HG03025 (cell line): ENCODE data around the gene GABRA5.

Source experiments
- ATAC-seq: cut with Tn5 transposase; IDR thresholded peaks from one replicate; pipeline ENCODE4 v1.9.1; 2021; ENCODE audit warnings: mild to moderate bottlenecking, moderate library complexity; ENCODE audit not compliant: unreplicated experiment, low FRiP score

GABRA5 gene

DNA sequence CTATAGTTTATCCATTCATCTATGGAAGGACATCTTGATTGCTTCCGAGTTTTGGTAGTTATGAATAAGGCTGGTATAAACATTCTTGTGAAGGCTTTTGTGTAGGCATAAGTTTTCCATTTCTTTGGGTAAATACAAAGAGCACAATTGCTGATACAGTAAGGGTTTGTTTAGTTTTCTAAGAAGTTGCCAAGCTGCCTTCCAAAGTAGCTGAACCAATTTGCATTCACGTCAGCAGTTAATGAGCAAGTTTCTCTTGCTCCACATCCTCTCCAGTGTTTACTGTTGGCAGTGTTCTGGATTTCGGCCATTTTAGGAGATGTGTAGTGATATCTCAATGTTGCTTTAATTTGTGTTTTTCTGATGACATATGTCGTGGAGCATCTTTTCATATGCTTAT lies 34.2 kb downstream of the GABRA5 start:
- no peak for ATAC-seq

GRCh38 chr15:26910715-26911114 lies 43.9 kb downstream of the GABRA5 start:
- no peak for ATAC-seq

GRCh38 chr15:26921433-26921832 lies 54.6 kb downstream of the GABRA5 start:
- ATAC-seq: no peak

DNA sequence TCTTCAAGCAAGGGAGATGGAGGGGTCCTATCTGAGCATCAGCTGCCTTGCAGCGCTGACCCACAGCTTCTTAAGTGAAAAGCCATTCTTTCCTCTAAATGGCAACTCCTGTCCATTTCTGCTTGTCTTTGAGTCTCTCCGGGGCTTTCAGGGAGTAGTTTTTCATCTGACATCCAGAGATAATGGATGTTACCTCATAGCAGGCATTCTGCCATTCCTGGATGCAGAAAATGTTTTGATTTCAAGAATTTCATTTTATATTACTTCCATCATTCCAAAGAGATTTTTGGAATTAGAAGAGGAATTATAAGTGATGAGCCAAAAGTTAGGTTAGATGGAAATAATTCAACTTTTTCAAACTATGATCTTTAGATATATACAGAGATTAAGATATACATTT lies 59.2 kb downstream of the GABRA5 start:
- no peak for ATAC-seq

- no peak for ATAC-seq
These were observed 61.2 kb downstream of the GABRA5 start for GRCh38 chr15:26928051-26928450.

DNA sequence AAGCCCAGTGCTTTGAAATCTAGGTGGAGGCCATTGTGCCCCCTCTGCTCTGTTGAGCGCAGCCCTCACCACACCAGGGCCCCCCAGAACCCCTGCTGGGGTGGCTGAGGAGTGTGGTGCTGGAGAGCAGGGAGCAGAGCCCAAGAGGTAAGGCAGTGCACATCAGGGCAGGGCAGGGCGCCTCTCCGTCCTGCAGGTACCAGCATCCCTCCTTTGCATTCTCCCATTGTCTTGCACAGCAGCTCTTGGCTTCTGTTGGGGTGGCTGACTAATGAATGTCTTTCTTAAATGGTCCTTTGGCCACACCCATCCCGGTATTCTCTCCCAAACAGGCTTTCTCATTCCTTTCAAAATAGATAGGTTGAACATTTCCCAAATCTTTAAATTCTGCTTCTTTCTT lies 62.7 kb downstream of the GABRA5 start:
- ATAC-seq: no peak

DNA sequence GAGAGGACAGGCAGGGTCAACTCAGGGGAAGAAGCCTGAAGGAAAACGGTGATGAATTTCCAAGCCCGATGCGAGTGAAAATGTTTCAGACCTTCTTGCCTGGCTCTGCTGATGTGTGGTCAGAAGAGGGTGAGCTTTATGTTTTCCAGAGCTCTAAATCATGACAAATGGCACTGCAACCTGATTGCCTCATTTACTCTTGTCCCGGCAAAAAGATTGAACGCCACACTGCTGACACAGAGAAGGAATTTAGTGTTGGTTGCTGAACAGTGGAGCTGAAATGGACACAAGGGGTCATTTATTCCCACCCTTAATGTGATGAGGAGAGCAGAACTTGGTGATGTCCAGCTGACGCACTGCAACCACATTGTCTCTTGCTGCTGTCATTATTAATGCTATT lies 68.0 kb downstream of the GABRA5 start:
- no peak for ATAC-seq

DNA sequence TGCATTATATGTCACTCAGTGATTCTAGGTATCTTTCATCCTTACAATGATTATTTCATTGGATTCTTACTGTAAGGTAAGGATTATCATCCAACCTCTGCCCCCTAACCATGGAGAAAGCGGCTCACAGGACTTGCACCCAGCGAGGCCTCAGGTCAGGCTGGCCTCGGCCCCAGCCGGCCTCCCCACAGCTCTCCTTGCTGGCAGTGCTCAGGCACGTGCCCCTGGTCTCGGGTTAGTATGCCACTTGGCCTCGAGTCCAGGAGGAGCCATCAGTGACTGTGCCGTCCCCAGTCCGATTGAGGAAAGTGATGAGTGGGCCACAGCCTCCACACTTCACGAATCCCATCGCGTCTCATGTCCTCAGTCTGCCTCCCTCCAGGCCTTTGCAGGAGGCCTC lies 68.5 kb downstream of the GABRA5 start:
- ATAC-seq: no peak

- ATAC-seq: no peak
These were observed 69.6 kb downstream of the GABRA5 start for GRCh38 chr15:26936502-26936901.

- no peak for ATAC-seq
These were observed 70.3 kb downstream of the GABRA5 start for GRCh38 chr15:26937134-26937533.

GRCh38 chr15:26939398-26939797 lies 72.5 kb downstream of the GABRA5 start:
- no peak for ATAC-seq

- no peak for ATAC-seq
These were observed 74.6 kb downstream of the GABRA5 start for GRCh38 chr15:26941489-26941888.

DNA sequence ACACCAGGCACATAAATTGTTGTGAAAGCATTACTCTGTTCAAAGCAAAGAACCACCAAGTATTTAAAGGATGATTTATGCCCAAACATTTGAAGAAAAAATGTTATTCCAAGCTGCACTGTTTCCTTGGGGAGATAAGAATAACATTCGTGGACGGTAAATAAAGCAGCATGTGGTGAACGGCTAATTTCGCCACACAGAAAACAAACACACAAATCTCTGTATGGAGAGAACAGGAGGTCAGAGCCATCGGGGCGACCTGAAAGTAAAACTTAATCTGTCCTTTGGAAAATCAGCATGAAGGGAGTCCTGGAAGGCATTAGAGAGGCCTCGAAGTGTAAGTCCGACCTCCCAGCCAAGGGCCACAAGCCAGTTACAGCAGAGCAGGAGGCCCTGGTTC lies 77.0 kb downstream of the GABRA5 start:
- no peak for ATAC-seq

DNA sequence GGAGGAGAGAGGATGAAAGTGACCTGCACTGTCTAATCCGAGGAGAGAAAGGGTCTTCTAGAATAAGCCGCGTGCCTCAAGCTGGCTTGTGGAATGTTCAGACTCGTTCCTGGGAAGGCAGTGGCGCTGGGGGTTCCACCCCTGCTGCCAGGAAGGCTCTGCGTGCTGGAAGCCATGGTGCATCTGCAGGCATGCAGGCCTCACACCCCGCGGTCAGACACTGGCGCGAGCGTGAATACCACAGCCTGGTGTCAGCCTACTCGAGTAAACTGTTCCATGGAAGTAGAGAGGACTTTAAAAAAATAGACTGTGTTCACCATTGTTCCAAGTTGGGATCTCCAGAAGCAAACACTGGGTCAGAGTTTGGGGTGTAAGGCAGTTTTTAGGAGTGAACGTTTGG lies 78.2 kb downstream of the GABRA5 start:
- ATAC-seq: no peak

DNA sequence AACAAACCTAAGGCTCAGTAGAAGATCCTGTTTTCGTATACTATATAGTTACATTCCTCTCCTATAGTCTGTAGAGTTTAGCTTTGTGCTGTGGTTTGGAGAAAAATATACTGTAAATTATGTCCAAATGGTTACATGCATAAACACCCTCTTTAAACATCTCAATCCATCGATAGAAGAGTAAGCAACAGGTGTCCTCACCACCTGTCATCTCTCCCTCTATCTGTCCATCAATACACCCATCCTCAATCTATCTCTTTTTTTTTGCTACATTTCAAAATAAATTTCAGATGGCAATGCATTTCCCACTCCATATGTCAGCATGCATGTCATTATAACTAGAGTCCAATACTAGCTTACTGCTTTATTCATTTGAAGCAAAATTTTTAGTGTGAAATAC lies 83.1 kb downstream of the GABRA5 start:
- ATAC-seq: no peak

DNA sequence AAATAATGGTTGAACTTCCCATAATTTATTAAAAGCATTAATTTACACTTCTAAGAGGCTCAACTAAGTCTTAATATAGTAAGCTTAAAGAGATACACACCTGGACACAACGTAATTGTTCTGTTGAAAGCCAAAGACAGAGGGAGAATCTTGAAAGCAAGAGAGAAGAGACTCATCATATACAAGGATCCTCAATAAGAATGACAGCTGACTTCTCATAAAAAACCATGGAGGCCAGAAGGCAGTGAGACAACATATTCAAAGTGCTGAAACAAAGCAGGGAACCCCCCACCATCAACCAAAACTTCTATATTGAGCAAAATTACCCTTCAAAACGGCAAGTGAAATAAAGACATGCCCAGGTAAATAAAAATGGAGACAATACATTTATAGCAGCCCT lies 87.5 kb downstream of the GABRA5 start:
- ATAC-seq: no peak

GRCh38 chr15:26967719-26968269 lies 100.9 kb downstream of the GABRA5 start:
- no peak for ATAC-seq

DNA sequence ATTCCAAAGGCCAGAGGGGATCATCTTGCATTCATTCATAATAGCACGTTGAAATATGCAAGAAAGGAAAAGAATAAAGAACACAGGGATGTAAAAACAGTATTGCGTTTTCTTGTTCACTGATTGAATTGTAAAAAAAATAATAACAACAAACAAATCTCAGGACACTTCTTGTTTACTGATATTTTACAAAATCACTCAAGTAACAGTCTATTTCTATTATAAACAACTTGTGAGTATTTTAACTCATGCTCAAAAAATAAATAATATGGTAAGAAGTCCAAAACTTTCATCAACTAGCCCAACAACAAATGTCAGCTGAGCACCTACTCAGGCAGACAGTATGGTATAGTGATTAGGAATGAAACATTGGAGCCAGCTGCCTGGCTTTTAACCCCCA lies 101.9 kb downstream of the GABRA5 start:
- no peak for ATAC-seq

- ATAC-seq: no peak
These were observed 103.9 kb downstream of the GABRA5 start, which contains the start of gene GABRG3 for GRCh38 chr15:26970712-26971210. Gene GABRG3, plus strand, starts transcription at chr15:26971181.

- no peak for ATAC-seq
These were observed 104.6 kb downstream of the GABRA5 start for GRCh38 chr15:26971271-26972018.

DNA sequence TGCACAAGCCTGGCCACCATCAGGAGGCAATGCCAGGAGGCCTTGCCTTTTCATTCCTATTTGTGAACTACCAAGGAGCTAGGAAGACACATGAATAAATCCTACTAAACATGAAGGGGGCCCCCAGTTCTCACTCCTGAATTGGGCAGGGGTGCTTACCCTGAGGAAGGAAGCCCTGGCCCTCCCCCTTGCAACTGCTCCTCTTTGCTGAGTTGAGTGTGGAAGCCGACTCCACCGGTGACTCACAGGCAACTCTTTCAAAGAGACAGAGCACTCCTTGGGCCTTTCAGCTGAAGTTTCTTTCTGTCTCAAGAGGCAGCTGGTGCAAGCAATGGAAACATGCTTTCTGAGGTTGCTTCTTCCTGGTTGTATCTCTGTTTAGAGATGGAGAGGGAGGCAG lies 105.8 kb downstream of the GABRA5 start:
- ATAC-seq: no peak

DNA sequence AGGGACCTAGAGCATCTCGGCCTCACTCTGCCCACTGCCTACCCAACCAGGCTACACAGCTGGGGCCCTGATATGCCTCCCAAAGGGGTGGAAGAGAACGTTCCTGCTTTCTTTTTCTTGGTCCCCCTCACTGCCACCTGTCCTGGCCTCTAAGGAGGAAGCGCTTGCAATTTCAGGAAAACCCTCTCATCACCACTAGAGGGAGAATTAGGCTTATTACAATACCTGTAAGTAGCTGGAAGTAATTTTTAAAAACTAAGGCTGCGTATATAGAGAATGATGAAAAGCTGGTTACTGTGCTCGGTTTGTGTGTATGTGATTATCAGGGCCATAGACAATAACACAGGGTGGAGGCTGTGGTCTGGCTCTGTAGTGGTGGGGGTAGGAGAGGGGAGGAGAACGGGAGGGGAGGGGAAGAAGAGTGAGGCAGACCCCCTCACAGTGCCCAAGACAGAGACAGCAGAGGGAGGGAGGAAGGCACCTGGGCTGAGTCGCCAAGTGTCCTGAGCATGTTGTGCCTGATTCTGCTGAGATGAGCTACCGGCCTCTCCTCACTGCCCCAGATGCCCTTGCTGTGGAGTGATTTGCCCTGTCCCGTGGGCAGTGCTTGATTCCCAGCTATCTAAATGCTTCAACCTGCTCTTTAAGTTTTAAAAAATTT lies 107.4 kb downstream of the GABRA5 start:
- no peak for ATAC-seq
